Endothelial cell of umbilical vein (primary cell): Measurements from ENCODE around the gene CCDC136. TPM values are rescaled to one million over a fixed set of nuclear protein-coding genes. Genes with fewer than 3 reads are reported as not detected.

Experiments used
- BruUV-seq: library from RNA; stranded (reverse); fragments of 400-500 nt; replicated peaks from 2 replicates; lab custom pipeline; 2021; lab: Mats Ljungman, UMichigan
- CTCF ChIA-PET: fragments of 300-600, 350-600 bp; sonication (Branson Sonifier 250); formaldehyde crosslinking; loops from one replicate; lab custom pipeline; 2021; ENCODE audit warnings: antibody characterized with exemption, inconsistent platforms; lab: Charles Lee
- POLR2A ChIA-PET: fragments of 300-600, 350-600 bp; sonication (Branson Sonifier 250); formaldehyde crosslinking; loops from one replicate; lab custom pipeline; 2021; ENCODE audit warnings: antibody characterized with exemption, inconsistent platforms; lab: Charles Lee
- DNase-seq: peaks from one replicate; pipeline ENCODE4 v3.0.0-alpha.2; 2011; ENCODE audit warnings: low read depth, low spot score
- FAIRE-seq: peaks from 2 replicates; lab custom pipeline; 2011; peaks lifted over from hg19 to GRCh38; lab: Jason Lieb, UNC
- H2AFZ ChIP-seq: 2 replicates; pipeline ENCODE4 v1.6.0; 2012; ENCODE audit warnings: low read depth, low read length, control low read depth, inconsistent platforms
- H3K27ac ChIP-seq: 2 replicates; pipeline ENCODE4 v1.5.1; 2011; ENCODE audit warnings: low read depth, mild to moderate bottlenecking, control low read depth, low read length, moderate library complexity; ENCODE audit not compliant: insufficient read depth
- H3K27me3 ChIP-seq, 2 experiments: 2 replicates each; pipeline versions ENCODE4 v1.6.0 to v1.6.1; 2011; ENCODE audit warnings: low read length in 2 of 2, mixed read lengths in 1 of 2; ENCODE audit not compliant: control insufficient read depth in 2 of 2, insufficient read depth in 2 of 2
- H3K36me3 ChIP-seq, 2 experiments: 2 replicates in 1 of 2; 3 replicates in 1 of 2; pipeline ENCODE4 v1.5.1; 2011; ENCODE audit warnings: low read length in 2 of 2, mild to moderate bottlenecking in 1 of 2, moderate library complexity in 1 of 2; ENCODE audit not compliant: control insufficient read depth in 2 of 2, insufficient read depth in 2 of 2; ENCODE audit errors: extremely low read depth in 1 of 2
- H3K4me1 ChIP-seq: 3 replicates; pipeline ENCODE4 v1.5.1; 2011; ENCODE audit warnings: mild to moderate bottlenecking, low read length; ENCODE audit not compliant: control insufficient read depth, insufficient read depth; ENCODE audit errors: extremely low read depth
- H3K4me2 ChIP-seq: 2 replicates; pipeline ENCODE4 v1.6.1; 2011; ENCODE audit warnings: low read length, control low read depth, mixed read lengths; ENCODE audit not compliant: insufficient read depth
- H3K4me3 ChIP-seq, 3 experiments: fragments of 200-600 bp in 1 of 3; sonication (generic), shearing (Covaris generic) in 1 of 3; replicated peaks in 1 of 3; 2 replicates each; pipeline ENCODE4 v1.5.1; 2011 to 2016; ENCODE audit warnings: control low read depth in 3 of 3, low read length in 3 of 3, mild to moderate bottlenecking in 2 of 3, inconsistent platforms in 1 of 3, low read depth in 1 of 3, moderate library complexity in 1 of 3; ENCODE audit not compliant: insufficient read depth in 1 of 3
- H3K79me2 ChIP-seq: 2 replicates; pipeline ENCODE4 v1.6.0; 2012; ENCODE audit warnings: low read length, inconsistent platforms; ENCODE audit not compliant: control insufficient read depth, insufficient read depth
- H3K9ac ChIP-seq: replicated peaks from 2 replicates; pipeline ENCODE3; 2011; ENCODE audit warnings: low read length, control low read depth; ENCODE audit not compliant: insufficient read depth; ENCODE audit errors: extremely low read depth
- H3K9me1 ChIP-seq: replicated peaks from 3 replicates; pipeline ENCODE4 v1.6.0; 2011; ENCODE audit warnings: mild to moderate bottlenecking, low read length; ENCODE audit not compliant: control insufficient read depth, insufficient read depth; ENCODE audit errors: extremely low read depth
- H3K9me3 ChIP-seq: replicated peaks from 2 replicates; pipeline ENCODE4 v1.5.1; 2012; ENCODE audit warnings: low read length, inconsistent platforms; ENCODE audit not compliant: control insufficient read depth, insufficient read depth
- H4K20me1 ChIP-seq: replicated peaks from 2 replicates; pipeline ENCODE3; 2011; ENCODE audit warnings: mild to moderate bottlenecking, low read length; ENCODE audit not compliant: control insufficient read depth, insufficient read depth; ENCODE audit errors: extremely low read depth
- EZH2 ChIP-seq: IDR thresholded peaks from 2 replicates; pipeline ENCODE4 v1.6.1; 2012; ENCODE audit warnings: borderline replicate concordance, low read depth, mild to moderate bottlenecking, moderate library complexity, low read length, inconsistent platforms; ENCODE audit not compliant: severe bottlenecking
- FOS ChIP-seq: IDR thresholded peaks from 2 replicates; pipeline ENCODE4 v1.6.1; 2011; ENCODE audit warnings: mild to moderate bottlenecking, low read length, moderate library complexity, borderline replicate concordance; ENCODE audit not compliant: insufficient read depth
- GATA2 ChIP-seq: IDR thresholded peaks from 2 replicates; pipeline ENCODE4 v1.7.0; 2011; ENCODE audit warnings: low read depth, mild to moderate bottlenecking, moderate library complexity, mixed read lengths, low read length; ENCODE audit not compliant: insufficient read length, insufficient read depth
- JUN ChIP-seq: IDR thresholded peaks from 2 replicates; pipeline ENCODE4 v1.6.1; 2011; ENCODE audit warnings: borderline replicate concordance, low read depth; ENCODE audit not compliant: insufficient read length, insufficient read depth
- MYC ChIP-seq: IDR thresholded peaks from one replicate; pipeline ENCODE4 v1.6.1; 2011; ENCODE audit warnings: mild to moderate bottlenecking, low read depth, low read length
- POLR2A ChIP-seq: IDR thresholded peaks from 2 replicates; pipeline ENCODE4 v1.6.1; 2012; ENCODE audit warnings: low read depth, mild to moderate bottlenecking, control low read depth, low read length
- POLR2AphosphoS5 ChIP-seq: IDR thresholded peaks from 2 replicates; pipeline ENCODE4 v1.6.1; 2012; ENCODE audit warnings: low read depth, mild to moderate bottlenecking, control low read depth, low read length, moderate library complexity; ENCODE audit not compliant: insufficient read depth
- dilution Hi-C: fragments of 300-500 bp; cut with MboI; formaldehyde crosslinking; loops from one replicate; pipeline ENCODE4 v1.15.0; 2019; ENCODE audit warnings: low sequenced_read_pairs; ENCODE audit not compliant: extremely low pct_ligation_motif_present
- intact Hi-C: fragments of 100-400 bp; cut with micrococcal nuclease; formaldehyde crosslinking; loops from one replicate; pipeline ENCODE4 v1.10.0; 2022
- polyA plus RNA-seq, 4 experiments: library from polyadenylated mRNA; depleted of rRNA in 3 of 4; stranded (reverse) in 3 of 4; unstranded in 1 of 4; fragments of >200 nt; gene quantifications; 2 replicates each; pipeline versions ENCODE4 v1.2.1 to v1.2.3, GENCODE V29; 2011 to 2012; ENCODE audit warnings: missing spikeins in 1 of 4
- total RNA-seq: library from RNA; stranded (reverse); gene quantifications from 2 replicates; pipeline ENCODE4 v1.2.3, GENCODE V29; 2021
- TF ChIP-seq, protein P1 (sequence below), 2 donors: IDR thresholded peaks; 1 replicate in 1 of 2; 2 replicates in 1 of 2; pipeline ENCODE4 v1.5.1; 2011; ENCODE audit warnings: low read length in 2 of 2, mild to moderate bottlenecking in 2 of 2, moderate library complexity in 2 of 2, control low read depth in 1 of 2, inconsistent platforms in 1 of 2, low read depth in 1 of 2; ENCODE audit not compliant: insufficient read depth in 1 of 2; ENCODE audit errors: extremely low read depth in 1 of 2
- TF ChIP-seq, protein P2 (sequence below): IDR thresholded peaks from 2 replicates; pipeline ENCODE4 v1.6.1; 2011; ENCODE audit not compliant: insufficient read depth, insufficient read length

Gene CCDC136
- total and polyA plus RNA-seq, 2 donors (not counting 3 experiments of a cell fraction or from before 2014, with no cell fraction given) = 1.8 to 3.3 TPM

DNA sequence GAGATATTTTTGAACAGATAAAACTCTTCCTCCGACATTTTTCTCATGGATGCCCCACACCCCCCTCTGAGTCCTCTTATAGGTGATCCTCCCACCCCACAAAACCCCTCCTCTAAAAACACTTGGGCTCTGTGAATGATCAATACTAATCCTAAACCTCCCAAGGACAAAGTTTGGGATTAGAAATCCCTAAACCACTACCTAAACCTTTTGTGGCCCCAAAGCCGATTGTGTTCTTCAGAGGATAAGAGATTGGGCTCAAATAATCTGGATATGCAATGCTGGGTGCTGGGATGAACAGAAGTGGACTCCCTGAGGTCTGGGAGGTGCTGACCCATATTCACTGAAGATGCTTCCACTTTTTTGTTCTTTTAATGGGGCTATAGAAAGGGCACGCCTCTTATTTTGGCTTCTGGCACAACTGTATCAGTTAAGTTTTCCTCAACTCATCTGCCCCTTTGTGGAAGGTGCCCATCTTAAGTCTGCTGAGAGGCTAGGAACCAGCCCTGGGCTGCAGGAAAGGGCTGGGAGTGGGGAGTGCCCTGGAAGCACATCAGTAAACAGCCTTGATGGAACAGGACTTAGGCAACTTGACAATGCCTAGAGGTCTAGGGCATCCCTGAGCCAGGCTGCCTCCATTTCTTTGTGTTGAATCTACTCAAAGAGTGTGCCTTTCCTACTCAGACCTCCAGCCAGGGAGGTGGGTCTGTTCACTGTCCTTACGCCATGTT, 15.9 kb upstream of the CCDC136 start, which contains the start of gene OPN1SW:
Gene OPN1SW (minus strand): TSS at position 51 of the 731 bp plus-strand sequence. CDS start 13 bp downstream, at position 38.
- ChIA-PET POLR2A (no interaction called here), CTCF (no interaction called here)
- H3K4me3 ChIP-seq = no peak within 1 kb of the TSS
- H3K27ac ChIP-seq = no peak within 1 kb of the TSS
- H3K4me1 ChIP-seq = no peaks in the 10 kb centered on the region
- H4K20me1 ChIP-seq = no peaks in the 10 kb centered on the region
- H3K27me3 ChIP-seq = peaks cover 0 to 2% of the 10 kb centered on the region in 2 experiments
- no peak within 1 kb of the TSS for H3K4me2 ChIP-seq
- H3K9ac ChIP-seq = no peak within 1 kb of the TSS
- no peaks in the 10 kb centered on the region for H3K9me1 ChIP-seq
- no peak for DNase-seq
- TF ChIP-seq JUN (no peak), MYC (no peak), POLR2A (no peak), POLR2AphosphoS5 (no peak), EZH2 (no peak), FOS (no peak), GATA2 (no peak)
- TF ChIP-seq, protein P1, sequence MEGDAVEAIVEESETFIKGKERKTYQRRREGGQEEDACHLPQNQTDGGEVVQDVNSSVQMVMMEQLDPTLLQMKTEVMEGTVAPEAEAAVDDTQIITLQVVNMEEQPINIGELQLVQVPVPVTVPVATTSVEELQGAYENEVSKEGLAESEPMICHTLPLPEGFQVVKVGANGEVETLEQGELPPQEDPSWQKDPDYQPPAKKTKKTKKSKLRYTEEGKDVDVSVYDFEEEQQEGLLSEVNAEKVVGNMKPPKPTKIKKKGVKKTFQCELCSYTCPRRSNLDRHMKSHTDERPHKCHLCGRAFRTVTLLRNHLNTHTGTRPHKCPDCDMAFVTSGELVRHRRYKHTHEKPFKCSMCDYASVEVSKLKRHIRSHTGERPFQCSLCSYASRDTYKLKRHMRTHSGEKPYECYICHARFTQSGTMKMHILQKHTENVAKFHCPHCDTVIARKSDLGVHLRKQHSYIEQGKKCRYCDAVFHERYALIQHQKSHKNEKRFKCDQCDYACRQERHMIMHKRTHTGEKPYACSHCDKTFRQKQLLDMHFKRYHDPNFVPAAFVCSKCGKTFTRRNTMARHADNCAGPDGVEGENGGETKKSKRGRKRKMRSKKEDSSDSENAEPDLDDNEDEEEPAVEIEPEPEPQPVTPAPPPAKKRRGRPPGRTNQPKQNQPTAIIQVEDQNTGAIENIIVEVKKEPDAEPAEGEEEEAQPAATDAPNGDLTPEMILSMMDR (IDR thresholded peaks at IDR 0.05; ENCODE audit: extremely low read depth in 1 of 2, insufficient read depth in 1 of 2, low read depth in 1 of 2, low read length in 2 of 2) = no peak
- TF ChIP-seq, protein P2, sequence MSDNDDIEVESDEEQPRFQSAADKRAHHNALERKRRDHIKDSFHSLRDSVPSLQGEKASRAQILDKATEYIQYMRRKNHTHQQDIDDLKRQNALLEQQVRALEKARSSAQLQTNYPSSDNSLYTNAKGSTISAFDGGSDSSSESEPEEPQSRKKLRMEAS = no peak
- peaks cover 13 to 14% of the 10 kb centered on the region in 2 experiments for H3K36me3 ChIP-seq
- H2AFZ ChIP-seq = no peak within 1 kb of the TSS
- H3K9me3 ChIP-seq = peaks cover 3% of the 10 kb centered on the region
- H3K79me2 ChIP-seq = no peaks in the 10 kb centered on the region
- dilution Hi-C loops (no loop called here), intact Hi-C loops (no loop called here)
- no peak for FAIRE-seq
- no TSS peak for BruUV-seq
